ENCODE measurements around the gene SUSD3. TPM values are rescaled to one million over a fixed set of nuclear protein-coding genes. Genes with fewer than 3 reads are reported as not detected.

SUSD3 gene
- total and polyA plus RNA-seq, 10 of the 15 experiments (the other 5 are each of a cell fraction or from before 2014, with no cell fraction given) = 2.5 to 92.0 (median 31.1) TPM

DNA sequence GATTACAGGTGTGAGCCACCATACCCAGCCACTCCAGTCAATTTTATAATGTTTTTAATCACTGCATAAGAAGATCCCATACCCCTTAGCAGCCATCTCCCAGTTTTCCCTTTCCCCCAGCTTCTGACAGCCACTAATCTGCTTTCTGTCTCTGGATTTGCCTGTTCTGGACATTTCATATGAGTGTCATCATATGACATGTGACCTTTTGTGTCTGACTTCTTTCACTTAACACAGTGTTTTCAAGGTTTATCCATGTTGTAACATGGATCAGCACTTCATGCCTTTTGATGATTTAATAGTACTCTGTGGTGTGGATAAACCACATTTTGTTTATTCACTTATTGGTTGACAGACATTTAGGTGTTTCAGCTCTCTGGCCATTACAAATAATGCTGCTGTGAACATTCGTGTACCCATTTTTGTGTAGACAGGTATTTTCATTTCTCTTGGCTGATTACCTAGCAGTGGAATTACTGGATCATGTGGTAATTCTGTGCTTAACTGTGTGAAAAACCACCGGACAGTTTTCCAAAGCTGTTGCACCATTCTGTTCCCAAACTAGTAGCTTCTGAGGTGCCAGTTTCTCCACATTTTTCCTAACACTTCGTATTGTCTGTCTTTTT lies 8.6 kb downstream of the SUSD3 start:
- Histone ChIP-seq H2AFZ (ENCODE audit: control insufficient read depth, low read depth, low read length) (no peak overlapping the region), H3K4me1 (ENCODE audit: control insufficient read depth, insufficient read depth, low read length) (peaks cover 29% of the 10 kb centered on the region), H4K20me1 (ENCODE audit: control insufficient read depth, insufficient read depth) (no peaks in the 10 kb centered on the region), H3K27ac (ENCODE audit: control insufficient read depth, insufficient read depth) (no peak overlapping the region), H3K4me3 (no peak overlapping the region), H3K9me3 (replicated peaks; ENCODE audit: control insufficient read depth, insufficient read depth, low read length) (no peaks in the 10 kb centered on the region), H3K4me2 (ENCODE audit: control insufficient read depth, insufficient read depth) (no peak overlapping the region), H3K27me3 (replicated peaks in 1 of 2; ENCODE audit: control insufficient read depth in 2 of 2, insufficient read depth in 2 of 2, low read length in 1 of 2) (no peaks in the 10 kb centered on the region), H3K9ac (ENCODE audit: control insufficient read depth, insufficient read depth, low read length) (no peak overlapping the region), H3K36me3 (ENCODE audit: control insufficient read depth in 2 of 2, insufficient read depth in 2 of 2, low read length in 1 of 2) (peaks cover 4 to 6% of the 10 kb centered on the region in 2 experiments; a peak in 3 of 4 replicates), H3K79me2 (ENCODE audit: control insufficient read depth, insufficient read depth, low read length) (peaks cover 31% of the 10 kb centered on the region)
- ChIA-PET SMC1A (ENCODE audit: uncharacterized antibody, unreplicated experiment) (interaction anchor here (1.4 kb wide), 1 partner anchor 28 kb away, joined by 3 read pairs; no protein-coding TSS in a partner anchor), POLR2A (interaction anchor here (0.9 to 1.1 kb wide), 2 partner anchors 10 to 24 kb away, joined by 3 read pairs; no protein-coding TSS in a partner anchor), RAD21 (ENCODE audit: unreplicated experiment) (interaction anchor here (1.3 kb wide), 1 partner anchor 63 kb away, joined by 5 read pairs; no protein-coding TSS in a partner anchor), CTCF (interaction anchor here (1.1 to 2.8 kb wide), 6 partner anchors 38 to 114 kb away, joined by 3 to 15 read pairs (median 5); no protein-coding TSS in a partner anchor)
- TF ChIP-seq NR2C2 (IDR thresholded peaks at IDR 0.05; ENCODE audit: borderline replicate concordance, control insufficient read depth, insufficient read length, low read depth) (no peak), EGR1 (IDR thresholded peaks at IDR 0.05; ENCODE audit: borderline replicate concordance in 1 of 2, low read depth in 2 of 2, low read length in 2 of 2) (no peak), TARDBP (IDR thresholded peaks at IDR 0.05; ENCODE audit: borderline replicate concordance) (no peak)
- TF ChIP-seq, protein P1, sequence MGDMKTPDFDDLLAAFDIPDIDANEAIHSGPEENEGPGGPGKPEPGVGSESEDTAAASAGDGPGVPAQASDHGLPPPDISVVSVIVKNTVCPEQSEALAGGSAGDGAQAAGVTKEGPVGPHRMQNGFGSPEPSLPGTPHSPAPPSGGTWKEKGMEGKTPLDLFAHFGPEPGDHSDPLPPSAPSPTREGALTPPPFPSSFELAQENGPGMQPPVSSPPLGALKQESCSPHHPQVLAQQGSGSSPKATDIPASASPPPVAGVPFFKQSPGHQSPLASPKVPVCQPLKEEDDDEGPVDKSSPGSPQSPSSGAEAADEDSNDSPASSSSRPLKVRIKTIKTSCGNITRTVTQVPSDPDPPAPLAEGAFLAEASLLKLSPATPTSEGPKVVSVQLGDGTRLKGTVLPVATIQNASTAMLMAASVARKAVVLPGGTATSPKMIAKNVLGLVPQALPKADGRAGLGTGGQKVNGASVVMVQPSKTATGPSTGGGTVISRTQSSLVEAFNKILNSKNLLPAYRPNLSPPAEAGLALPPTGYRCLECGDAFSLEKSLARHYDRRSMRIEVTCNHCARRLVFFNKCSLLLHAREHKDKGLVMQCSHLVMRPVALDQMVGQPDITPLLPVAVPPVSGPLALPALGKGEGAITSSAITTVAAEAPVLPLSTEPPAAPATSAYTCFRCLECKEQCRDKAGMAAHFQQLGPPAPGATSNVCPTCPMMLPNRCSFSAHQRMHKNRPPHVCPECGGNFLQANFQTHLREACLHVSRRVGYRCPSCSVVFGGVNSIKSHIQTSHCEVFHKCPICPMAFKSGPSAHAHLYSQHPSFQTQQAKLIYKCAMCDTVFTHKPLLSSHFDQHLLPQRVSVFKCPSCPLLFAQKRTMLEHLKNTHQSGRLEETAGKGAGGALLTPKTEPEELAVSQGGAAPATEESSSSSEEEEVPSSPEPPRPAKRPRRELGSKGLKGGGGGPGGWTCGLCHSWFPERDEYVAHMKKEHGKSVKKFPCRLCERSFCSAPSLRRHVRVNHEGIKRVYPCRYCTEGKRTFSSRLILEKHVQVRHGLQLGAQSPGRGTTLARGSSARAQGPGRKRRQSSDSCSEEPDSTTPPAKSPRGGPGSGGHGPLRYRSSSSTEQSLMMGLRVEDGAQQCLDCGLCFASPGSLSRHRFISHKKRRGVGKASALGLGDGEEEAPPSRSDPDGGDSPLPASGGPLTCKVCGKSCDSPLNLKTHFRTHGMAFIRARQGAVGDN (IDR thresholded peaks at IDR 0.05) = no peak
- DNase-seq (ENCODE audit: low read depth, low spot score) (no peak), ATAC-seq (no peak), FAIRE-seq (no peak)
- in situ Hi-C loops (cut with MboI) = no loop called here
- intact Hi-C loops (cut with micrococcal nuclease; ENCODE audit: unreplicated experiment) = no loop called here
- 100% methylated on average over 2 of the region's 3 CpGs for WGBS (ENCODE audit: insufficient coverage, insufficient replicate concordance, low lambda C conversion rate, missing lambda C conversion rate)
- no TSS peak for BruUV-seq (replicated peaks)
